Measurements from ENCODE around the gene OPN4.

GRCh38 chr10:86665868-86666267 is 11.5 kb downstream of the OPN4 start:
- TF ChIP-seq CTCF (conservative IDR thresholded peaks at IDR 0.05; ENCODE audit: low read length) (no peak), EZH2phosphoT487 (IDR thresholded peaks at IDR 0.05; ENCODE audit: borderline replicate concordance) (no peak)
